Neural crest cell (in vitro differentiated cells): ENCODE measurements around the gene PECR. TPM values are rescaled to one million over a fixed set of nuclear protein-coding genes. Genes with fewer than 3 reads are reported as not detected.
A peak's percentile ranks its signal among the peaks of the same experiment; 100 is the strongest.

Experiments
- DNase-seq: peaks from one replicate; pipeline ENCODE4 v3.0.0; 2021; ENCODE audit warnings: low read depth, mixed read lengths, low spot score
- H3K27ac Mint-ChIP-seq: one replicate; pipeline ENCODE4 v1.8.0; 2021; ENCODE audit warnings: mild to moderate bottlenecking, mixed read lengths; ENCODE audit not compliant: unreplicated experiment
- H3K27me3 Mint-ChIP-seq: 2 replicates; pipeline ENCODE4 v1.8.0; 2021; ENCODE audit warnings: low read depth, mild to moderate bottlenecking, mixed read lengths
- H3K36me3 Mint-ChIP-seq: 2 replicates; pipeline ENCODE4 v1.8.0; 2021; ENCODE audit warnings: low read depth, mild to moderate bottlenecking, mixed read lengths
- H3K4me1 Mint-ChIP-seq: 2 replicates; pipeline ENCODE4 v1.8.0; 2021; ENCODE audit warnings: mixed read lengths
- H3K4me3 Mint-ChIP-seq: one replicate; pipeline ENCODE4 v1.8.0; 2021; ENCODE audit warnings: mild to moderate bottlenecking, mixed read lengths
- H3K9me3 Mint-ChIP-seq: 2 replicates; pipeline ENCODE4 v1.8.0; 2021; ENCODE audit warnings: mixed read lengths
- total RNA-seq: library from RNA; stranded (reverse); gene quantifications from 2 replicates; pipeline ENCODE4 v1.2.1, GENCODE V29; 2021
- TF ChIP-seq, protein P1 (sequence below): fragments of 200-600 bp; sonication (generic); conservative IDR thresholded peaks from 2 replicates; pipeline ENCODE4 v1.5.0; 2021; ENCODE audit warnings: antibody characterized with exemption, mild to moderate bottlenecking

Gene PECR
- total RNA-seq, 1 donor from 2014 or later: 18.2 TPM

DNA sequence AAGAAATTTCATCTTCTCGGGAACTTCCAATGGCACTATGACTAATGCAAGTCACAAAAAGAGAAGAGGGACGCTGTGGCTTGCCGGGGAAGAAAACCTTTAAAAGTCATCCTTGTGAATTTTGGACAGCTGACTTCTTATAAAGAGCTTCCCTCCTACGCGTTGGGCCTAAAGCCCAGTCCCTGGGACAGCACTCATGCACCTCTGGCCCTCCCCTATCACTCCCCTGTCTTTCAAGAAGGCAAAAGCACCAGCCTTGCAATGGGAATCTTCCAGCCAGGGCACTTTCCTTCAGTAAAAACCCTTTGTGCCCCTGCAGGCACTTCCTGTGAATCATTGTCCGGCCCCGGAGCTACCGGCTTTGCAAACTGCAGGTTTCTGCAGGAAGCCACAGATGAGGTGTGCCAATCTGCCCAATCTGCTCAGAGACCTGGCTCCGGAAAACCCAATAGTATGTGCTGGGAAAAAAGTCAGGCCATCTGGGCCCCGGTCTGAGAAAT is 75.4 kb downstream of the PECR start:
- Mint-ChIP-seq H3K27me3 (no peaks in the 10 kb centered on the region), H3K36me3 (no peaks in the 10 kb centered on the region), H3K27ac (no peak overlapping the region), H3K4me1 (peaks cover 37% of the 10 kb centered on the region), H3K4me3 (no peak overlapping the region), H3K9me3 (peaks cover 3% of the 10 kb centered on the region)
- no peak for DNase-seq
- TF ChIP-seq, protein P1, sequence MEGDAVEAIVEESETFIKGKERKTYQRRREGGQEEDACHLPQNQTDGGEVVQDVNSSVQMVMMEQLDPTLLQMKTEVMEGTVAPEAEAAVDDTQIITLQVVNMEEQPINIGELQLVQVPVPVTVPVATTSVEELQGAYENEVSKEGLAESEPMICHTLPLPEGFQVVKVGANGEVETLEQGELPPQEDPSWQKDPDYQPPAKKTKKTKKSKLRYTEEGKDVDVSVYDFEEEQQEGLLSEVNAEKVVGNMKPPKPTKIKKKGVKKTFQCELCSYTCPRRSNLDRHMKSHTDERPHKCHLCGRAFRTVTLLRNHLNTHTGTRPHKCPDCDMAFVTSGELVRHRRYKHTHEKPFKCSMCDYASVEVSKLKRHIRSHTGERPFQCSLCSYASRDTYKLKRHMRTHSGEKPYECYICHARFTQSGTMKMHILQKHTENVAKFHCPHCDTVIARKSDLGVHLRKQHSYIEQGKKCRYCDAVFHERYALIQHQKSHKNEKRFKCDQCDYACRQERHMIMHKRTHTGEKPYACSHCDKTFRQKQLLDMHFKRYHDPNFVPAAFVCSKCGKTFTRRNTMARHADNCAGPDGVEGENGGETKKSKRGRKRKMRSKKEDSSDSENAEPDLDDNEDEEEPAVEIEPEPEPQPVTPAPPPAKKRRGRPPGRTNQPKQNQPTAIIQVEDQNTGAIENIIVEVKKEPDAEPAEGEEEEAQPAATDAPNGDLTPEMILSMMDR: no peak

DNA sequence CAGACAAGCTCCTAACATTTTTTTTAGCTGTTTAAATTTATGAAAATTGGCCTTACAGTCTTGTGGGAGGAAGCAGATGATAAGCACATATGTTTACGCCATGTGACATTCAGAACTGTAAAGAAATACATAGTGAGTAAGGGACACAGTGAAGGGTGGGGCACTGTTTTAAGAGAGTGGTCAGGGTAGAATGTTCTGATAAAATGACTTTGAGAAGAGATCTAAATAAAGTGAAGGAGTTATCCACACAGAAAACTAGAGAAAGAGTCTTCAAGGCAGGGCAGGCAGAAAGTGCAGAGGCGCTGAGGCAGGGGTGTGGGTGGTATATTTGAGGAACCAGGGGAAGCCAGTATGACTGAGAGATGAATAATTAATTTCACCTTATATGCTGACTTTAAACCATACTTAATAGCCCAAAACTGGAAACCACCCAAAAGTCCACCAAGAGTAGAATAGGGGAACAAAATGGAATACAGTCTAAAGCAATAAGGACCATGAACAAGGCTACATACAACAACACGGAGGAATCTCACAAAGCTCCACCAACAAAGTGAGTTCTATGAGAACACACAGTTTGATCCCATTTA is 76.8 kb downstream of the PECR start:
- no peaks in the 10 kb centered on the region for H3K27me3 Mint-ChIP-seq
- TF ChIP-seq, protein P1: no peak
- peaks cover 3% of the 10 kb centered on the region for H3K9me3 Mint-ChIP-seq
- peaks cover 37% of the 10 kb centered on the region for H3K4me1 Mint-ChIP-seq
- no peaks in the 10 kb centered on the region for H3K36me3 Mint-ChIP-seq
- no peak overlapping the region for H3K4me3 Mint-ChIP-seq
- no peak for DNase-seq
- no peak overlapping the region for H3K27ac Mint-ChIP-seq

DNA sequence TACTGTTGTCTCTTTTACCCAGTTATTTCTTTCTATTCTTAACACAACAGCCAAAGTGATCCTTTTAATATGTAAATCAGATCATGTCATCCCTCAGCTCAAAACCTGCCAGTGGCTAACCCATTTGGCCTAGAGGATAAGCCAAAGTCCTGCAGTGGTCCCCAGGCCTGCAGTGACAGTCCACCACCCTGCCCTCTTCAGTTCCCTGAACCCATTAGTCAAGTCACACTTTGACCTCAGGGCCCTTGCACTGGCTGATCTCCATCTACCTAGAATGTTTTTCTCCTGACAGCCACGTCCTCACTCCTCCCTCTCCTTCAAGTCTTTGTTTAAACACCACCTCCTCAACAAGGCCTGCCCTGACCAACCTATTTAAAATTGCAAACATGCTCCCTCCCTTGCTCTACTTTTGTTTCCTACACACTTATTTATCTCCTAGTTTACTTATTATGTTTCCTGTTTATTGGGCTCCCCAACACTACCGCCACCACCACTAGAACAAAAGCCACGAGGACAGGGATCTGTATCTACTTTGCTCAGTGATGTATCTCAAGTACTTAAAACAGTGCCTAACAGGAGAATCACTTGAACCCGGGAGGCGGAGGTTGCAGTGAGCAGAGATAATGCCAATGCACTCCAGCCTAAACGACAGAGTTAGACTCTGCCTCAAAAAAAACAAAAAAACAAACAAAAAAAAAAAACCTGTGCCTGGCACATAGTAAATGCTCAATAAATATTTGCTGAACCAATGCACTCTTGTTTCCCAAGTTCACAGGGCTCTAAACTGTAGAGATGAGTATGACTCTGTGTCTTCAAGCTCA is 77.5 kb downstream of the PECR start:
- peak overlapping the region; percentile 76 for H3K27ac Mint-ChIP-seq
- H3K4me1 Mint-ChIP-seq: peaks cover 37% of the 10 kb centered on the region
- H3K36me3 Mint-ChIP-seq: no peaks in the 10 kb centered on the region
- TF ChIP-seq, protein P1: no peak
- H3K9me3 Mint-ChIP-seq: peaks cover 3% of the 10 kb centered on the region
- DNase-seq: no peak
- no peaks in the 10 kb centered on the region for H3K27me3 Mint-ChIP-seq
- no peak overlapping the region for H3K4me3 Mint-ChIP-seq

DNA sequence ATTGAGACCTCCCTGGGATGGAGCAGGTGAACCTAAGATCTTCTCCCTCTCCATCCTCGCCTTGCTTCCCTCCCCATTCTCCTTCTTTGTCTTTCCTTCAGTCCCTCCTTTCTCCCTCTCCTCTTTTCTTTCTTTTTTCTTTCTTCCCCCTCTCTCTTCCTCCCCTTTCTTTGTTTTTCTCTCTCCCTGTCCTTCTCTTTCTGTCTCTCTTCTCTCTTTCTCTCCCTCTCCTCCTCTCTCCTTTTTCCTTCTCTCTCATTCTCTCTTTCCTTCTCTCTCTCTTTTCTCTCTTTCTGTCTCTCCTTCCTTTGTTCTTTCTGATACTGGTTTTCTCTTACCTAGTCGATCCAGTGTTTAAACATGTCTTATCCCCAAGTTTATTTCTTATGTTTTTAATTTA is 78.9 kb downstream of the PECR start:
- no peaks in the 10 kb centered on the region for H3K36me3 Mint-ChIP-seq
- H3K4me3 Mint-ChIP-seq: no peak overlapping the region
- H3K27me3 Mint-ChIP-seq: no peaks in the 10 kb centered on the region
- peaks cover 33% of the 10 kb centered on the region for H3K4me1 Mint-ChIP-seq
- peaks cover 3% of the 10 kb centered on the region for H3K9me3 Mint-ChIP-seq
- no peak overlapping the region for H3K27ac Mint-ChIP-seq
- TF ChIP-seq, protein P1: no peak
- no peak for DNase-seq

DNA sequence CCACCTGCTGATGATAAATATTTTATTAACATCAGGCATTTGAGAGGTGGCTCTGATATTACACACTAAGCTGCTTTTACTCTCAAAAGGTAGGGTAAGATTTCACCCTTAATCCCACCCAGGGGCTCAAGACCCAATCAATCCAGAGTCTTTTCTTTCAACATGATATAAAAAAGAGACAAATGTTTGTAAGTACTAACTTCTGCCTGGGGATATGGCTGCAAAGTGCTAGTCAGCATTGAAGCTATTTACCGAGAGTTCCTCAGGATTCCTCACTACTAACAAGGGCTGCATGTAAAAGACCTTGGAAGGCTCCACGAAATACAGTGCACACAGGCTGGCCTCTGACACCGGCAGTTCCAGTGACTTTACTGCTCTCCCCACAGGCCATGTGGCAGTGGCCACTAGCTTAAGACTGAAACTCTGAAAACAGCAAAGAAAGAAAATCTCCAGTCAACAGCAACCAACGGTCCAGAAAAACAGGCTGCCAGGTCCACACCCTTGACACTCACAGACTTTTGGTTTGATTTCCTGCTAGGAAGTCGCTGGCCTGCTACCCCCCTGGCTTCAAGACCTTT is 79.4 kb downstream of the PECR start:
- DNase-seq: no peak
- Mint-ChIP-seq H3K4me3 (no peak overlapping the region), H3K4me1 (peaks cover 33% of the 10 kb centered on the region), H3K36me3 (no peaks in the 10 kb centered on the region), H3K9me3 (peaks cover 3% of the 10 kb centered on the region), H3K27ac (peak overlapping the region; percentile 40), H3K27me3 (no peaks in the 10 kb centered on the region)
- TF ChIP-seq, protein P1: no peak
